NCI-H2196 (cell line): ENCODE measurements around the gene RAPGEF3.

Experiments
- DNase-seq: peaks from one replicate; lab custom pipeline; 2025; ENCODE audit not compliant: unreplicated experiment; lab: John Stamatoyannopoulos, UW

Gene RAPGEF3

GRCh38 chr12:47745485-47746041, 13.1 kb downstream of the RAPGEF3 start:
- DNase-seq, result no peak

GRCh38 chr12:47744778-47745436, 13.8 kb downstream of the RAPGEF3 start:
- DNase-seq, result no peak

GRCh38 chr12:47744005-47744651, 14.6 kb downstream of the RAPGEF3 start:
- DNase-seq, result peak; percentile 61

- no peak for DNase-seq
Observed at GRCh38 chr12:47743311-47743860, 15.3 kb downstream of the RAPGEF3 start.

GRCh38 chr12:47742253-47742825, 16.3 kb downstream of the RAPGEF3 start:
- peak; percentile 34 for DNase-seq

GRCh38 chr12:47741340-47741703, 17.4 kb downstream of the RAPGEF3 start:
- peak; percentile 96 for DNase-seq

GRCh38 chr12:47740606-47741339, 17.9 kb downstream of the RAPGEF3 start:
- DNase-seq, result no peak

GRCh38 chr12:47739979-47740378, 18.7 kb downstream of the RAPGEF3 start:
- DNase-seq, result no peak

GRCh38 chr12:47739297-47739696, 19.4 kb downstream of the RAPGEF3 start:
- no peak for DNase-seq

GRCh38 chr12:47737936-47738594, 20.6 kb downstream of the RAPGEF3 start:
- no peak for DNase-seq

- no peak for DNase-seq
Observed at GRCh38 chr12:47736877-47737676, 21.6 kb downstream of the RAPGEF3 start.

- DNase-seq, result no peak
Observed at GRCh38 chr12:47736216-47736615, 22.5 kb downstream of the RAPGEF3 start.

- DNase-seq, result no peak
Observed at GRCh38 chr12:47735649-47736048, 23.0 kb downstream of the RAPGEF3 start.

GRCh38 chr12:47734725-47735480, 23.8 kb downstream of the RAPGEF3 start:
- DNase-seq, result no peak

- DNase-seq, result no peak
Observed at GRCh38 chr12:47733142-47733541, 25.5 kb downstream of the RAPGEF3 start.

- DNase-seq, result no peak
Observed at GRCh38 chr12:47732504-47732903, 26.2 kb downstream of the RAPGEF3 start.

- DNase-seq, result no peak
Observed at GRCh38 chr12:47731723-47732122, 27.0 kb downstream of the RAPGEF3 start.

GRCh38 chr12:47730341-47730744, 28.3 kb downstream of the RAPGEF3 start:
- peak; percentile 55 for DNase-seq

- no peak for DNase-seq
Observed at GRCh38 chr12:47729233-47729632, 29.4 kb downstream of the RAPGEF3 start.
